GM21723 (cell line): ENCODE results near the gene MCUB.
"Not testable (repeated sequence)": the region's sequence is repeated elsewhere in the genome, so short reads cannot be mapped to it uniquely, and the experiment has no call there.

Source experiments
- ATAC-seq: cut with Tn5 transposase; IDR thresholded peaks from one replicate; pipeline ENCODE4 v1.9.1; 2021; ENCODE audit warnings: mild to moderate bottlenecking, moderate library complexity; ENCODE audit not compliant: unreplicated experiment

Gene MCUB

GRCh38 chr4:109678472-109678871, 118.4 kb downstream of the MCUB start:
- ATAC-seq, result not testable (repeated sequence)

- not testable (repeated sequence) for ATAC-seq
Measured at GRCh38 chr4:109678925-109679324, 118.9 kb downstream of the MCUB start.

GRCh38 chr4:109682875-109683274, 122.8 kb downstream of the MCUB start:
- ATAC-seq, result no peak

- ATAC-seq, result no peak
Measured at GRCh38 chr4:109683621-109684253, 123.7 kb downstream of the MCUB start.

- no peak for ATAC-seq
Measured at GRCh38 chr4:109684727-109685126, 124.7 kb downstream of the MCUB start.

- peak; percentile 92 for ATAC-seq
Measured at GRCh38 chr4:109690690-109691410, 130.8 kb downstream of the MCUB start.

- ATAC-seq, result peak; percentile 12
Measured at GRCh38 chr4:109691411-109691920, 131.4 kb downstream of the MCUB start.

- ATAC-seq, result no peak
Measured at GRCh38 chr4:109698656-109699055, 138.6 kb downstream of the MCUB start.

- ATAC-seq, result no peak
Measured at GRCh38 chr4:109699553-109700225, 139.6 kb downstream of the MCUB start.

GRCh38 chr4:109701566-109702410, 141.7 kb downstream of the MCUB start:
- no peak for ATAC-seq

- ATAC-seq, result peak; percentile 78
Measured at GRCh38 chr4:109702950-109703663, 143.1 kb downstream of the MCUB start, which contains the start of gene CASP6. TSS of gene CASP6 (minus strand) at chr4:109703445. CDS start at chr4:109703395, 50 bp downstream.

- no peak for ATAC-seq
Measured at GRCh38 chr4:109703664-109704361, 143.8 kb downstream of the MCUB start.

GRCh38 chr4:109708435-109708834, 148.4 kb downstream of the MCUB start:
- no peak for ATAC-seq

GRCh38 chr4:109708990-109709389, 148.9 kb downstream of the MCUB start:
- peak; percentile 90 for ATAC-seq

- no peak for ATAC-seq
Measured at GRCh38 chr4:109713500-109713899, 153.5 kb downstream of the MCUB start.

- no peak for ATAC-seq
Measured at GRCh38 chr4:109718759-109719158, 158.7 kb downstream of the MCUB start.

- no peak for ATAC-seq
Measured at GRCh38 chr4:109719604-109720003, 159.6 kb downstream of the MCUB start.

- ATAC-seq, result no peak
Measured at GRCh38 chr4:109721033-109721432, 161.0 kb downstream of the MCUB start.

GRCh38 chr4:109722357-109722756, 162.3 kb downstream of the MCUB start:
- ATAC-seq, result no peak
